ENCODE results near the gene DOLK.

DNA sequence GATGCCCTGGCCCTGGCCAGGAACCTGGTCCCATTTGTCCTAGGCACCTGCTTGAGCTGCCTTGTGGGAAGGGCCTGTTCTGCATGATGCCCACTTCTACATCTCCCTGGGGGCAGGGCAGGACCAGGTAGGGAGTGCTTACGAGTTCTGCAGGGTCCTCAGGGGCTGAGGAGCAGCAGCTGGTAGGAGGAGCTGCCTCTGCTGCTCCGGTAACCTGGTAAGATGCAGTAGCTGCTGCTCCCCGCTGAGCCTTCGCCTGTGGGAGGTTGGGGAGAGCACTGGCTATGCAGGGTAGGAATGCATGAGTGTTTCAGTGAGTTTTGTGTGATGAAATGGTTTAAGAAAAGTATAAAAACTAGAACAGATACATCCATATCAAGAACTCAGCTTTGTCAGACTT lies 51.8 kb downstream of the DOLK start:
- TF ChIP-seq, protein P1, sequence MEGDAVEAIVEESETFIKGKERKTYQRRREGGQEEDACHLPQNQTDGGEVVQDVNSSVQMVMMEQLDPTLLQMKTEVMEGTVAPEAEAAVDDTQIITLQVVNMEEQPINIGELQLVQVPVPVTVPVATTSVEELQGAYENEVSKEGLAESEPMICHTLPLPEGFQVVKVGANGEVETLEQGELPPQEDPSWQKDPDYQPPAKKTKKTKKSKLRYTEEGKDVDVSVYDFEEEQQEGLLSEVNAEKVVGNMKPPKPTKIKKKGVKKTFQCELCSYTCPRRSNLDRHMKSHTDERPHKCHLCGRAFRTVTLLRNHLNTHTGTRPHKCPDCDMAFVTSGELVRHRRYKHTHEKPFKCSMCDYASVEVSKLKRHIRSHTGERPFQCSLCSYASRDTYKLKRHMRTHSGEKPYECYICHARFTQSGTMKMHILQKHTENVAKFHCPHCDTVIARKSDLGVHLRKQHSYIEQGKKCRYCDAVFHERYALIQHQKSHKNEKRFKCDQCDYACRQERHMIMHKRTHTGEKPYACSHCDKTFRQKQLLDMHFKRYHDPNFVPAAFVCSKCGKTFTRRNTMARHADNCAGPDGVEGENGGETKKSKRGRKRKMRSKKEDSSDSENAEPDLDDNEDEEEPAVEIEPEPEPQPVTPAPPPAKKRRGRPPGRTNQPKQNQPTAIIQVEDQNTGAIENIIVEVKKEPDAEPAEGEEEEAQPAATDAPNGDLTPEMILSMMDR (IDR thresholded peaks at IDR 0.05): no peak
- TF ChIP-seq SP1 (CRISPR knock-in tag; conservative IDR thresholded peaks at IDR 0.05) (no peak), ATF1 (CRISPR knock-in tag; IDR thresholded peaks at IDR 0.05) (no peak), ZNF232 (CRISPR knock-in tag; IDR thresholded peaks at IDR 0.05) (no peak), FOXJ3 (CRISPR knock-in tag; IDR thresholded peaks at IDR 0.05; ENCODE audit: borderline replicate concordance) (no peak), SOX15 (CRISPR knock-in tag; IDR thresholded peaks at IDR 0.05) (no peak)
- TF ChIP-seq, protein P2, sequence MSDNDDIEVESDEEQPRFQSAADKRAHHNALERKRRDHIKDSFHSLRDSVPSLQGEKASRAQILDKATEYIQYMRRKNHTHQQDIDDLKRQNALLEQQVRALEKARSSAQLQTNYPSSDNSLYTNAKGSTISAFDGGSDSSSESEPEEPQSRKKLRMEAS (CRISPR knock-in tag; IDR thresholded peaks at IDR 0.05): no peak
- TF ChIP-seq, protein P3, sequence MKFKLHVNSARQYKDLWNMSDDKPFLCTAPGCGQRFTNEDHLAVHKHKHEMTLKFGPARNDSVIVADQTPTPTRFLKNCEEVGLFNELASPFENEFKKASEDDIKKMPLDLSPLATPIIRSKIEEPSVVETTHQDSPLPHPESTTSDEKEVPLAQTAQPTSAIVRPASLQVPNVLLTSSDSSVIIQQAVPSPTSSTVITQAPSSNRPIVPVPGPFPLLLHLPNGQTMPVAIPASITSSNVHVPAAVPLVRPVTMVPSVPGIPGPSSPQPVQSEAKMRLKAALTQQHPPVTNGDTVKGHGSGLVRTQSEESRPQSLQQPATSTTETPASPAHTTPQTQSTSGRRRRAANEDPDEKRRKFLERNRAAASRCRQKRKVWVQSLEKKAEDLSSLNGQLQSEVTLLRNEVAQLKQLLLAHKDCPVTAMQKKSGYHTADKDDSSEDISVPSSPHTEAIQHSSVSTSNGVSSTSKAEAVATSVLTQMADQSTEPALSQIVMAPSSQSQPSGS (CRISPR knock-in tag; IDR thresholded peaks at IDR 0.05; ENCODE audit: borderline replicate concordance, low read depth): no peak
- TF ChIP-seq, protein P4, sequence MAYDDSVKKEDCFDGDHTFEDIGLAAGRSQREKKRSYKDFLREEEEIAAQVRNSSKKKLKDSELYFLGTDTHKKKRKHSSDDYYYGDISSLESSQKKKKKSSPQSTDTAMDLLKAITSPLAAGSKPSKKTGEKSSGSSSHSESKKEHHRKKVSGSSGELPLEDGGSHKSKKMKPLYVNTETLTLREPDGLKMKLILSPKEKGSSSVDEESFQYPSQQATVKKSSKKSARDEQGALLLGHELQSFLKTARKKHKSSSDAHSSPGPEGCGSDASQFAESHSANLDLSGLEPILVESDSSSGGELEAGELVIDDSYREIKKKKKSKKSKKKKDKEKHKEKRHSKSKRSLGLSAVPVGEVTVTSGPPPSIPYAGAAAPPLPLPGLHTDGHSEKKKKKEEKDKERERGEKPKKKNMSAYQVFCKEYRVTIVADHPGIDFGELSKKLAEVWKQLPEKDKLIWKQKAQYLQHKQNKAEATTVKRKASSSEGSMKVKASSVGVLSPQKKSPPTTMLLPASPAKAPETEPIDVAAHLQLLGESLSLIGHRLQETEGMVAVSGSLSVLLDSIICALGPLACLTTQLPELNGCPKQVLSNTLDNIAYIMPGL (CRISPR knock-in tag; IDR thresholded peaks at IDR 0.05): no peak
- TF ChIP-seq, protein P5, sequence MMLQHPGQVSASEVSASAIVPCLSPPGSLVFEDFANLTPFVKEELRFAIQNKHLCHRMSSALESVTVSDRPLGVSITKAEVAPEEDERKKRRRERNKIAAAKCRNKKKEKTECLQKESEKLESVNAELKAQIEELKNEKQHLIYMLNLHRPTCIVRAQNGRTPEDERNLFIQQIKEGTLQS (CRISPR knock-in tag; conservative IDR thresholded peaks at IDR 0.05): no peak
- TF ChIP-seq, protein P6, sequence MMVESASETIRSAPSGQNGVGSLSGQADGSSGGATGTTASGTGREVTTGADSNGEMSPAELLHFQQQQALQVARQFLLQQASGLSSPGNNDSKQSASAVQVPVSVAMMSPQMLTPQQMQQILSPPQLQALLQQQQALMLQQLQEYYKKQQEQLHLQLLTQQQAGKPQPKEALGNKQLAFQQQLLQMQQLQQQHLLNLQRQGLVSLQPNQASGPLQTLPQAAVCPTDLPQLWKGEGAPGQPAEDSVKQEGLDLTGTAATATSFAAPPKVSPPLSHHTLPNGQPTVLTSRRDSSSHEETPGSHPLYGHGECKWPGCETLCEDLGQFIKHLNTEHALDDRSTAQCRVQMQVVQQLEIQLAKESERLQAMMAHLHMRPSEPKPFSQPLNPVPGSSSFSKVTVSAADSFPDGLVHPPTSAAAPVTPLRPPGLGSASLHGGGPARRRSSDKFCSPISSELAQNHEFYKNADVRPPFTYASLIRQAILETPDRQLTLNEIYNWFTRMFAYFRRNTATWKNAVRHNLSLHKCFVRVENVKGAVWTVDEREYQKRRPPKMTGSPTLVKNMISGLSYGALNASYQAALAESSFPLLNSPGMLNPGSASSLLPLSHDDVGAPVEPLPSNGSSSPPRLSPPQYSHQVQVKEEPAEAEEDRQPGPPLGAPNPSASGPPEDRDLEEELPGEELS (CRISPR knock-in tag; IDR thresholded peaks at IDR 0.05): no peak
